Tibial nerve (tissue), 4 donors: ENCODE data around the gene PHACTR1. TPM values are rescaled to one million over a fixed set of nuclear protein-coding genes. Genes with fewer than 3 reads are reported as not detected.

Experiments used
- DNase-seq, 2 donors: peaks; one replicate each; pipeline ENCODE4 v3.0.0-alpha.2; 2019; ENCODE audit warnings: low spot score in 2 of 2
- H3K27ac ChIP-seq, 4 donors: fragments of 200-600 bp; sonication (generic) in 3 of 4; one replicate each; pipeline ENCODE4 v1.5.1; 2017 to 2019; ENCODE audit warnings: mild to moderate bottlenecking in 1 of 4
- H3K27me3 ChIP-seq, 2 donors: fragments of 200-600 bp; sonication (generic) in 1 of 2; one replicate each; pipeline versions ENCODE4 v1.5.1 to v1.6.0; 2017 to 2019
- H3K36me3 ChIP-seq, 3 donors: fragments of 200-600 bp; sonication (generic); one replicate each; pipeline ENCODE4 v1.5.1; 2018 to 2019
- H3K4me1 ChIP-seq, 4 donors: fragments of 200-600 bp; sonication (generic) in 3 of 4; one replicate each; pipeline ENCODE4 v1.5.1; 2017 to 2019
- H3K4me3 ChIP-seq, 4 donors: fragments of 200-600 bp; sonication (generic) in 3 of 4; one replicate each; pipeline ENCODE4 v1.5.1; 2017 to 2019; ENCODE audit warnings: mild to moderate bottlenecking in 1 of 4, moderate library complexity in 1 of 4
- H3K9me3 ChIP-seq, 4 donors: fragments of 200-600 bp; sonication (generic) in 3 of 4; one replicate each; pipeline ENCODE4 v1.5.1; 2017 to 2019
- EP300 ChIP-seq, 2 donors: sonication (generic); formaldehyde crosslinking; IDR thresholded peaks; one replicate each; pipeline ENCODE4 v1.6.1; 2017; ENCODE audit warnings: antibody characterized with exemption in 2 of 2, mild to moderate bottlenecking in 1 of 2
- POLR2A ChIP-seq, 2 donors: fragments of 450-650 bp; IDR thresholded peaks; one replicate each; pipeline ENCODE4 v1.6.1; 2017; ENCODE audit warnings: antibody characterized with exemption in 2 of 2, mild to moderate bottlenecking in 2 of 2, moderate library complexity in 2 of 2
- WGBS, 2 donors: methylation state at CpG; one replicate each; pipeline ENCODE4 v1.1.5; 2018; 5-methylcytosine and 5-hydroxymethylcytosine counted together
- total RNA-seq, 4 donors: library from RNA; depleted of rRNA; stranded (reverse); fragments of >200 nt; gene quantifications; one replicate each; pipeline ENCODE4 v1.1.0, GENCODE V29; 2016
- TF ChIP-seq, protein P1 (sequence below), 5 experiments: fragments of 200-600 bp in 3 of 5; fragments of 450-650 bp in 2 of 5; sonication (generic) in 3 of 5; IDR thresholded peaks; one replicate each; pipeline ENCODE4 v1.5.1; 2016 to 2019; ENCODE audit warnings: antibody characterized with exemption in 5 of 5, mild to moderate bottlenecking in 3 of 5, moderate library complexity in 2 of 5

Gene PHACTR1
- total RNA-seq, 4 donors from 2014 or later: 1.5 to 2.7 (median 1.6) TPM

DNA sequence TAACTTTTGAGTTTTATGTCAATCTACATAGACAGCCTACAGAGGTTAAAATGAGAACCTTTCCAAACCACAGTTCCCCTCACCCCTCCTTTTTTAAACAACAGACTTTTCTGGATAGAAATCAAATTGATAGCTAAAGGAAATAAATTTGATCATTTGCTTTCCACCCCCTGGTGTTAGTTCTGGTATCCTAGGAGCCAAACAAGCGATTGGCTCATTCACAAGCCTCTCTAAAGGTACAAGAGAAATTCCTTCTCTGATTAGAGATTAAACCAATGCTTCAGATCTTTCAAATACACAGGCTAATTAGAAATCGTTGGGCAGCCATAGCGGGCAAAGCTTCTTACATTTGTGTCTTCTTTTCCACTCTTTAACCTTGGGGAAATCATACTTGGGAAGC, 379.5 kb downstream of the PHACTR1 start:
- 76 to 77% methylated on average over 3 of the region's 3 CpGs for WGBS, 2 donors
- TF ChIP-seq EP300 (IDR thresholded peaks at IDR 0.05): no peak
- no peak for TF ChIP-seq POLR2A (IDR thresholded peaks at IDR 0.05)
- TF ChIP-seq, protein P1, sequence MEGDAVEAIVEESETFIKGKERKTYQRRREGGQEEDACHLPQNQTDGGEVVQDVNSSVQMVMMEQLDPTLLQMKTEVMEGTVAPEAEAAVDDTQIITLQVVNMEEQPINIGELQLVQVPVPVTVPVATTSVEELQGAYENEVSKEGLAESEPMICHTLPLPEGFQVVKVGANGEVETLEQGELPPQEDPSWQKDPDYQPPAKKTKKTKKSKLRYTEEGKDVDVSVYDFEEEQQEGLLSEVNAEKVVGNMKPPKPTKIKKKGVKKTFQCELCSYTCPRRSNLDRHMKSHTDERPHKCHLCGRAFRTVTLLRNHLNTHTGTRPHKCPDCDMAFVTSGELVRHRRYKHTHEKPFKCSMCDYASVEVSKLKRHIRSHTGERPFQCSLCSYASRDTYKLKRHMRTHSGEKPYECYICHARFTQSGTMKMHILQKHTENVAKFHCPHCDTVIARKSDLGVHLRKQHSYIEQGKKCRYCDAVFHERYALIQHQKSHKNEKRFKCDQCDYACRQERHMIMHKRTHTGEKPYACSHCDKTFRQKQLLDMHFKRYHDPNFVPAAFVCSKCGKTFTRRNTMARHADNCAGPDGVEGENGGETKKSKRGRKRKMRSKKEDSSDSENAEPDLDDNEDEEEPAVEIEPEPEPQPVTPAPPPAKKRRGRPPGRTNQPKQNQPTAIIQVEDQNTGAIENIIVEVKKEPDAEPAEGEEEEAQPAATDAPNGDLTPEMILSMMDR (IDR thresholded peaks at IDR 0.05): no peak
- Histone ChIP-seq H3K4me1 (peaks cover 0 to 13% (median 0%) of the 10 kb centered on the region in 4 donors), H3K4me3 (no peak overlapping the region), H3K9me3 (no peaks in the 10 kb centered on the region), H3K27ac (no peak overlapping the region), H3K36me3 (no peaks in the 10 kb centered on the region), H3K27me3 (no peaks in the 10 kb centered on the region)
- DNase-seq: no peak

DNA sequence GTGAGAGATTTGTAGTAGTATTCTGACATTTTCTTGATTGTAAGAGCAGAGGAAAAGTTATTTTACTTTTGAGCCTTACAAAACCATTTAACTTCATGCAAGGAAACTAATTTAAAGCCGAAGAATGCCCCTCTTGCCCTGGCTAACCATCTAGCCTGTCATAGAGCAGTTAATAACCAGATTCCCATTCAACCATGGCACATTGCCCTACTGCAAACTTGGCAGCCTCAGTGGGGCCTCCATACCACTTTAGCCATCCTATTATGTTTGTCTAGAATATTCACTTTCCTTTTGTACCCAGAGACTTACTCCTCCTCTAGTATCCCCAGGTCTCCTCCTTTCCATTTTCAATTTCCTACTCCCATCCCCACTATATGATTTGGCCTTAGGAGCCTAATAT, 380.9 kb downstream of the PHACTR1 start:
- no peak overlapping the region for H3K4me3 ChIP-seq
- TF ChIP-seq, protein P1 (IDR thresholded peaks at IDR 0.05): no peak
- no peak for TF ChIP-seq POLR2A (IDR thresholded peaks at IDR 0.05)
- TF ChIP-seq EP300 (IDR thresholded peaks at IDR 0.05): no peak
- no peaks in the 10 kb centered on the region for H3K27me3 ChIP-seq
- H3K36me3 ChIP-seq: no peaks in the 10 kb centered on the region
- DNase-seq: no peak
- H3K9me3 ChIP-seq: no peaks in the 10 kb centered on the region
- H3K27ac ChIP-seq: no peak overlapping the region
- WGBS, 2 donors: 63 to 65% methylated on average over 1 of the region's 1 CpG
- H3K4me1 ChIP-seq: peaks cover 0 to 17% (median 0%) of the 10 kb centered on the region in 4 donors

DNA sequence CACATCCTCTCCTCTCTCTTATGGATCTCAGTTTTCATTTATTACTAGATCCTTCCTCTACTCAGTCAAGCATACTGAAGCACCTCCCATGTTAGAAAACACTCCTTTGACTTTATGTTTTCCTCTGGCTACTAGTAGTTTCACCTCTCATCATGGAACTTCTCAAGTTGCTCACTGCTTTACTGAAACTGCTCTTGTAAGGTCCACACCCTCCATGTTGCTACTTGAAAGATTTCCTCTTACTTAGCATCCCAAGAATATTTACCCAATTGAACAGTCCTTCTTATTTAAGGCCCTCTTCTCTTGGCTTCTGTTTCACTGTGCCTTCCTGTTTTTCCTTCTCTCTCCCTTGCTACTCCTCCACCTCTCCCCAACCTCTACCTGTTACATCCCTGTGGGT, 381.4 kb downstream of the PHACTR1 start:
- TF ChIP-seq EP300 (IDR thresholded peaks at IDR 0.05): no peak
- no peak for TF ChIP-seq POLR2A (IDR thresholded peaks at IDR 0.05)
- TF ChIP-seq, protein P1 (IDR thresholded peaks at IDR 0.05): no peak
- Histone ChIP-seq H3K27ac (no peak overlapping the region), H3K4me3 (no peak overlapping the region), H3K4me1 (peaks cover 0 to 17% (median 0%) of the 10 kb centered on the region in 4 donors), H3K36me3 (no peaks in the 10 kb centered on the region), H3K27me3 (no peaks in the 10 kb centered on the region), H3K9me3 (no peaks in the 10 kb centered on the region)
- DNase-seq: no peak

DNA sequence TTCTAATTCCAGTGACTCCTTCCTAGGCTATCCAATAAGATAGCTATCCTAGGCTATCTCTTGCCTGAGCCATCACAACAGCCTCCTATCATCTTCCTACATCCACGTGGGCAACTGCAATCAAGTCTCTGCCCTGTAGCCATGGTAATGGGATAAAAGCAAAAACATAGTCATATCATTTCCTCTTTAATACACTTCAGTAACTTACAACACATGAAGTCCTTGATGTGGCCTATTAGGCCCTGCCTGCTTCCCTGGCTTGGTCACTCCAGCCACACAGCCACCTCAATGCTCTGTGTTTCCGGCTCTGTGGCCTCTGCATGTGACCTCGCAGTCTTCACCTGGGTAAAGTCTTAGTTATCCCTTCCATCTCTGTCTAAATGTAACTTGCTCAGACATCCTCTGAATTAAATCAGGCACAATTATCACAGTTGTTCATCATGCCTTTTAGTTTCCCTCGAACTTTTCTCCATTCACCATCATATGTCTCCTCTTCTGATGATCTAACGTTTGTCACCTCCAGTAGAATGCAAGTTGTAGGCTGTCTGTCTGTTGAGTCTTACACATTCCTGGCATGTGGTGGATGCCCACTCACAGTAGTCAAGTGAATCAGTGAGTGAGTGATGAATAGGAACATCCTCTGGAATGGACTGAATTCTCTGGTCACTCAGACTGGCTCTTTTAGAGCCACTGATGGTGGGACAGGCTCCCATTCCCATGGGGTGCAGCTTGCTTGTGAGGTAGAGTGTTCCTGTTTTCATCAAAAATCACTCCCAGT, 382.4 kb downstream of the PHACTR1 start:
- Histone ChIP-seq H3K4me1 (peaks cover 0 to 17% (median 0%) of the 10 kb centered on the region in 4 donors), H3K9me3 (no peaks in the 10 kb centered on the region), H3K36me3 (no peaks in the 10 kb centered on the region), H3K27ac (no peak overlapping the region), H3K4me3 (no peak overlapping the region), H3K27me3 (no peaks in the 10 kb centered on the region)
- DNase-seq: no peak
- no peak for TF ChIP-seq POLR2A (IDR thresholded peaks at IDR 0.05)
- TF ChIP-seq, protein P1 (IDR thresholded peaks at IDR 0.05): no peak
- no peak for TF ChIP-seq EP300 (IDR thresholded peaks at IDR 0.05)
- 93 to 98% methylated on average over 5 of the region's 5 CpGs for WGBS, 2 donors

DNA sequence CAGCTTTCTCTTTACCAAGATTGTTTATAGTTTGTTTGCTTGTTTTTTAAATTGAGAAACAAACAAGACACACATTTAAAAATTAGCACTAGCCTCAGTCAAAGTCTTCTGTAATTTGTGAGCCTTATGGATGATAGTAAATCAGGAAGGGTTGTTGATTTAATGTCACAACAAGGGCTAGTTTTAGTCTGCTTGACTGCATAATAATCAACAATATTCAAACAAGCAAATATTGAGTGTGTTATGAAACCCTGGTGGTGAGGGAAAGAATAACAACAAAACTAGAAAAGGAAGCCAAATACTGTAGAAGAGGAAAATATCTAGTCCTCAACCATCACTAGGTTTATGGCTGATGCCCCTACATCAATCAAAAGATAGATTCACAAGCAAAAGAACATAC, 383.2 kb downstream of the PHACTR1 start:
- no peaks in the 10 kb centered on the region for H3K27me3 ChIP-seq
- no peaks in the 10 kb centered on the region for H3K36me3 ChIP-seq
- TF ChIP-seq, protein P1 (IDR thresholded peaks at IDR 0.05): no peak
- no peak for TF ChIP-seq EP300 (IDR thresholded peaks at IDR 0.05)
- no peak for TF ChIP-seq POLR2A (IDR thresholded peaks at IDR 0.05)
- H3K4me1 ChIP-seq: peaks cover 0 to 17% (median 0%) of the 10 kb centered on the region in 4 donors
- no peak overlapping the region for H3K4me3 ChIP-seq
- DNase-seq: no peak
- no peak overlapping the region for H3K27ac ChIP-seq
- no peaks in the 10 kb centered on the region for H3K9me3 ChIP-seq
